ENCODE results near the gene CRELD1. TPM values are rescaled to one million over a fixed set of nuclear protein-coding genes. Genes with fewer than 3 reads are reported as not detected.

Gene CRELD1
- total and polyA plus RNA-seq, 9 of the 15 experiments (the other 6 are each of a cell fraction or from before 2014, with no cell fraction given) = 3.3 to 25.8 (median 16.5) TPM

- Histone ChIP-seq H4K20me1 (replicated peaks; ENCODE audit: control insufficient read depth, insufficient read depth, low read length) (no peaks in the 10 kb centered on the region), H3K79me2 (ENCODE audit: control insufficient read depth, insufficient read depth, low read length) (peaks cover 58% of the 10 kb centered on the region), H3K9me1 (ENCODE audit: control insufficient read depth, insufficient read depth, low read length) (no peaks in the 10 kb centered on the region), H3K36me3 (ENCODE audit: control insufficient read depth, insufficient read depth, low read length) (peaks cover 67% of the 10 kb centered on the region), H2AFZ (ENCODE audit: low read depth, low read length) (peak overlapping the region; percentile 56), H3K4me1 (replicated peaks in 1 of 2; ENCODE audit: control insufficient read depth in 2 of 2, insufficient read depth in 2 of 2, low read length in 2 of 2) (peaks cover 37 to 43% of the 10 kb centered on the region in 2 experiments), H3K9me3 (replicated peaks; ENCODE audit: control insufficient read depth, insufficient read depth, low read depth, low read length) (no peaks in the 10 kb centered on the region), H3K4me3 (peak overlapping the region; percentile 27), H3K4me2 (ENCODE audit: insufficient read depth, low read length) (peak overlapping the region; percentile 89), H3K27me3 (ENCODE audit: control insufficient read depth in 2 of 2, insufficient read depth in 2 of 2, low read length in 2 of 2) (no peaks in the 10 kb centered on the region), H3K9ac (ENCODE audit: insufficient read depth in 1 of 2, low read depth in 2 of 2, low read length in 2 of 2) (peak overlapping the region; percentile 81 to 94; a peak in 3 of 4 replicates), H3K27ac (ENCODE audit: extremely low read depth, low read depth, low read length) (peak overlapping the region; percentile 99)
- DNase-seq (ENCODE audit: extremely low read depth in 1 of 4, low spot score in 3 of 4) (peak; percentile 80 to 98 (median 86)), FAIRE-seq (peak; percentile 98), ATAC-seq (peak; percentile 93)
- POLR2A ChIA-PET = interaction anchor here (0.5 to 4.6 kb wide), 23 partner anchors 9 to 1140 kb away, joined by 3 to 53 read pairs (median 3); partner anchors contain the start of genes CIDEC, CRELD1, EMC3 and IL17RC
- 5% methylated on average over 7 of the region's 7 CpGs for WGBS (ENCODE audit: insufficient coverage, low coverage, missing lambda C conversion rate)
- TSS peak; percentile 88 for BruUV-seq (replicated peaks)
- CTCF ChIA-PET (ENCODE audit: low intra/inter-chr PET ratio) = interaction anchor here (0.6 kb wide), 1 partner anchor 138 kb away, joined by 5 read pairs; no protein-coding TSS in a partner anchor
- in situ Hi-C loops (cut with MboI) (no loop called here), intact Hi-C loops (cut with micrococcal nuclease) (loop anchor here (2.0 kb wide), 2 partner anchors 44 to 114 kb away; partner anchors contain the start of gene CRELD1)
- TF ChIP-seq MXI1 (IDR thresholded peaks at IDR 0.05; ENCODE audit: low read depth, low read length) (no peak; the same call in 1 of the 2 replicates), ZC3H11A (IDR thresholded peaks at IDR 0.05; ENCODE audit: low read depth, low read length) (no peak), ARID3B (CRISPR knock-in tag; IDR thresholded peaks at IDR 0.05; ENCODE audit: borderline replicate concordance) (no peak), ZBED1 (IDR thresholded peaks at IDR 0.05) (no peak), TEAD2 (tag; IDR thresholded peaks at IDR 0.05) (peak; percentile 38), POLR2H (tag; IDR thresholded peaks at IDR 0.05; ENCODE audit: low read depth) (peak; percentile 87), ZSCAN32 (CRISPR knock-in tag; IDR thresholded peaks at IDR 0.05) (no peak), E4F1 (CRISPR knock-in tag; IDR thresholded peaks at IDR 0.05; ENCODE audit: borderline replicate concordance) (0 out of 2 replicates have a peak, but pooled peaks have one; percentile 67), PRMT5 (CRISPR knock-in tag; IDR thresholded peaks at IDR 0.05) (no peak), RERE (CRISPR knock-in tag; IDR thresholded peaks at IDR 0.05; ENCODE audit: borderline replicate concordance) (no peak)
Observed at GRCh38 chr3:9976721-9977709, 43.4 kb downstream of the CRELD1 start.
